DMS 273 (cell line): ENCODE results near the gene SLC4A11.

ENCODE experiments used
- DNase-seq: peaks from one replicate; lab custom pipeline; 2025; ENCODE audit not compliant: unreplicated experiment; lab: John Stamatoyannopoulos, UW

The SLC4A11 gene

GRCh38 chr20:3177746-3178485, 61.1 kb downstream of the SLC4A11 start:
- no peak for DNase-seq
